K562 (cell line): ENCODE results near the gene CBFA2T3. TPM values are rescaled to one million over a fixed set of nuclear protein-coding genes. Genes with fewer than 3 reads are reported as not detected.

Source experiments
- CREBBP ChIP-seq: IDR thresholded peaks from one replicate; pipeline ENCODE4 v1.6.1; 2012; ENCODE audit warnings: low read depth, mild to moderate bottlenecking, control low read depth, inconsistent platforms, low read length
- FOXM1 ChIP-seq, 2 experiments: fragments of 450-650 bp in 1 of 2; sonication (generic) in 1 of 2; formaldehyde crosslinking in 1 of 2; IDR thresholded peaks; 2 replicates each; pipeline versions ENCODE4 v1.6.1 to v1.9.0; 2017 to 2022; ENCODE audit warnings: low read depth in 2 of 2, mild to moderate bottlenecking in 2 of 2, missing genetic modification reagents in 1 of 2, moderate library complexity in 1 of 2
- FOXP1 ChIP-seq: sonication (generic); formaldehyde crosslinking; IDR thresholded peaks from 2 replicates; pipeline ENCODE4 v1.8.0; 2022; ENCODE audit warnings: mild to moderate bottlenecking, missing genetic modification reagents
- JUN ChIP-seq, 2 experiments: sonication (generic) in 1 of 2; formaldehyde crosslinking in 1 of 2; IDR thresholded peaks; 2 replicates each; pipeline versions ENCODE4 v1.6.1 to v1.8.0; 2012 to 2022; ENCODE audit warnings: borderline replicate concordance in 2 of 2, mild to moderate bottlenecking in 2 of 2, improper control_type of control experiment in 1 of 2, low read depth in 1 of 2, low read length in 1 of 2, missing genetic modification reagents in 1 of 2
- KDM4B ChIP-seq, 2 experiments: fragments of 450-650 bp in 1 of 2; sonication (generic) in 1 of 2; IDR thresholded peaks; 2 replicates each; pipeline ENCODE4 v1.6.1; 2016 to 2017; ENCODE audit warnings: borderline replicate concordance in 2 of 2, antibody characterized with exemption in 1 of 2, low read depth in 1 of 2, mild to moderate bottlenecking in 1 of 2
- KLF6 ChIP-seq: fragments of 250-450 bp; sonication (Bioruptor Pico); IDR thresholded peaks from 2 replicates; pipeline ENCODE4 v1.4.0; 2020; ENCODE audit warnings: mild to moderate bottlenecking, moderate library complexity, borderline replicate concordance
- MAZ ChIP-seq, 2 experiments: fragments of 450-650 bp in 1 of 2; sonication (generic) in 1 of 2; formaldehyde crosslinking; IDR thresholded peaks in 1 of 2; conservative IDR thresholded peaks in 1 of 2; 2 replicates each; pipeline versions ENCODE4 v1.4.0 to v1.5.0; 2020; ENCODE audit warnings: mild to moderate bottlenecking in 1 of 2, missing genetic modification reagents in 1 of 2
- MBD1 ChIP-seq: fragments of 250-450 bp; sonication (Bioruptor Pico); IDR thresholded peaks from 2 replicates; pipeline ENCODE4 v1.8.0; 2022; ENCODE audit warnings: inconsistent platforms
- PATZ1 ChIP-seq: fragments of 250-450 bp; sonication (Bioruptor Pico); IDR thresholded peaks from 2 replicates; pipeline ENCODE4 v1.5.0; 2020; ENCODE audit warnings: mild to moderate bottlenecking, borderline replicate concordance
- SIN3A ChIP-seq, 2 experiments: fragments of 150-350 bp in 1 of 2; IDR thresholded peaks; 2 replicates each; pipeline ENCODE4 v1.6.1; 2011 to 2016; ENCODE audit warnings: borderline replicate concordance in 2 of 2, low read depth in 2 of 2, low read length in 2 of 2, mild to moderate bottlenecking in 2 of 2, moderate library complexity in 2 of 2; ENCODE audit not compliant: control insufficient read depth in 1 of 2
- ZNF318 ChIP-seq, 2 experiments: fragments of 450-650 bp; IDR thresholded peaks; 2 replicates each; pipeline ENCODE4 v1.6.1; 2016; ENCODE audit warnings: mild to moderate bottlenecking in 2 of 2, borderline replicate concordance in 1 of 2, low read depth in 1 of 2, moderate library complexity in 1 of 2
- polyA plus RNA-seq, 8 experiments: library from polyadenylated mRNA; depleted of rRNA in 4 of 8; stranded (reverse) in 5 of 8; unstranded in 3 of 8; fragments of >200 nt; fragmentation: Nextera tagmentation in 2 of 8; fragmentation: Illumina TruSeq in 1 of 8; extraction: Ambion mirVana in 2 of 8; extraction: Trizol in 1 of 8; gene quantifications; 2 replicates each; pipeline versions ENCODE4 v1.2.1 to v1.2.3, GENCODE V29; 2011 to 2014; ENCODE audit warnings: inconsistent platforms in 1 of 8, missing spikeins in 1 of 8
- total RNA-seq, 7 experiments: library from RNA; depleted of rRNA in 6 of 7; stranded (reverse); fragments of >200 nt in 6 of 7; fragmentation: Illumina TruSeq in 2 of 7; extraction: Trizol in 2 of 7; gene quantifications; 2 replicates each; pipeline versions ENCODE4 v1.2.1 to v1.2.3, GENCODE V29; 2011 to 2021; ENCODE audit warnings: low replicate concordance in 1 of 7

CBFA2T3 gene
- total and polyA plus RNA-seq, 9 of the 15 experiments (the other 6 are each of a cell fraction or from before 2014, with no cell fraction given): 2.3 to 145 (median 6.7) TPM

- 0 out of 4 replicates have a peak, but pooled peaks of 1 of the 2 experiments have one; percentile 21 for TF ChIP-seq ZNF318 (IDR thresholded peaks at IDR 0.05; ENCODE audit: borderline replicate concordance in 1 of 2, low read depth in 1 of 2)
- no peak for TF ChIP-seq MBD1
- TF ChIP-seq MAZ (CRISPR knock-in tag; conservative IDR thresholded peaks at IDR 0.05 in 1 of 2, IDR thresholded peaks at IDR 0.05 in 1 of 2): peak; percentile 99
- peak; percentile 59; the same call in 1 of the 2 replicates for TF ChIP-seq FOXM1 (IDR thresholded peaks at IDR 0.05; ENCODE audit: low read depth)
- TF ChIP-seq FOXM1 (CRISPR knock-in tag; IDR thresholded peaks at IDR 0.05; ENCODE audit: low read depth): 0 out of 2 replicates have a peak, but pooled peaks have one; percentile 66
- 0 out of 4 replicates have a peak, but pooled peaks of 1 of the 2 experiments have one; percentile 4 for TF ChIP-seq SIN3A (IDR thresholded peaks at IDR 0.05; ENCODE audit: borderline replicate concordance in 2 of 2, control insufficient read depth in 1 of 2, low read depth in 2 of 2, low read length in 2 of 2)
- peak in 1 of 2 experiments; percentile 97; a peak in 2 of 4 replicates for TF ChIP-seq KDM4B (IDR thresholded peaks at IDR 0.05; ENCODE audit: borderline replicate concordance in 2 of 2, low read depth in 1 of 2)
- peak; percentile 44; the same call in 1 of the 2 replicates for TF ChIP-seq PATZ1
- no peak for TF ChIP-seq KLF6 (CRISPR knock-in tag)
- no peak for TF ChIP-seq CREBBP
- TF ChIP-seq FOXP1: peak; percentile 75; the same call in 1 of the 2 replicates
- TF ChIP-seq JUN (IDR thresholded peaks at IDR 0.05; ENCODE audit: borderline replicate concordance, low read depth, low read length): no peak
- TF ChIP-seq JUN (CRISPR knock-in tag; IDR thresholded peaks at IDR 0.05; ENCODE audit: borderline replicate concordance): peak; percentile 62; the same call in 1 of the 2 replicates
Observed at GRCh38 chr16:88978608-88979346, 1.8 kb upstream of the CBFA2T3 start (continued).
